HG02852 (cell line): ENCODE data around the gene CACNA2D2.
"Not testable (repeated sequence)": the region's sequence is repeated elsewhere in the genome, so short reads cannot be mapped to it uniquely, and the experiment has no call there.

Experiments used
- ATAC-seq: cut with Tn5 transposase; IDR thresholded peaks from one replicate; pipeline ENCODE4 v1.9.1; 2021; ENCODE audit warnings: mild to moderate bottlenecking, moderate library complexity; ENCODE audit not compliant: unreplicated experiment

CACNA2D2 gene

GRCh38 chr3:50530001-50530970 is 26.9 kb upstream of the CACNA2D2 start:
- no peak for ATAC-seq

- ATAC-seq, result no peak
These were observed 22.6 kb upstream of the CACNA2D2 start for GRCh38 chr3:50525987-50526386.

- ATAC-seq, result no peak
These were observed 21.9 kb upstream of the CACNA2D2 start for GRCh38 chr3:50525191-50525910.

DNA sequence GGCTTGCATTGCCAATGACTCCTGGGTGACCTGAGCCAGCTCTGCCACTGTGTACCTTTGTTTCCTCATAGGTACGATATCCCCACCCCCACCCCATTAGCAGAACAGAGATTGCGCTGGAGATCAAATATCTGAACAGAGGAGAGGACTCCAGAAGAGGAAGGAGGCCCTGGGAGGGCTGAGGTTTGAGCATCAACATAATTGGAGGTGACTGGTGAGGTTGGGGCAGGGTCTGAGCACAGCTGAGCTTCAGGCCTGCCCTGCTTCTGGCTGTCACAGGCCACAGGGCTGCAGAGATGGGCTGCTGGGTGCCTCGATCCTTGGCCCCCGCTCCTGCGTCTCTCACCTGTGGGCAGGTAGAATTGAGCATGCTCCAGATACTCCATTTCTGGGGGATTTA is 21.3 kb upstream of the CACNA2D2 start:
- ATAC-seq, result no peak

GRCh38 chr3:50523279-50523811 is 19.9 kb upstream of the CACNA2D2 start:
- ATAC-seq, result no peak

DNA sequence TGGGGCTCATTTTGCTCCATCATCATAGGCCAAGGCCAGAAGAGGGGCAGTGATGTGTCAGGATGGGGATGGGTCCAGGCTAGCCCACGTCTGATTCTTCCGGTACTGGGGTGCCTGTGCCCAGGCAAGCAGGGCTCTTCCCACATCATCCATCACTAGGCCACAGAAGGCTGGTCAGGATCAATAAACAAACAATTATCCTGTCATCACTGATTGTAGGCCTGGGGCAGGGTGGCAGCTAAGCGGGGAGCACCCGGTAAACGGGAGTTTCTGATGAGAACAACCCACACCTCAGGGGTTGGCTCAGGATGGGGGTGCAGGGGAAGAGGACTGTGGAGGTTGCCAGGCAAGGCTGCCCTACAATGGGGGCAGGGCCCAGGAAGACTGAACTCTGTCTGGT is 18.1 kb upstream of the CACNA2D2 start:
- no peak for ATAC-seq

- ATAC-seq, result no peak
These were observed 17.4 kb upstream of the CACNA2D2 start for GRCh38 chr3:50520849-50521248.

- peak; percentile 58 for ATAC-seq
These were observed 16.1 kb upstream of the CACNA2D2 start for GRCh38 chr3:50519471-50520089.

DNA sequence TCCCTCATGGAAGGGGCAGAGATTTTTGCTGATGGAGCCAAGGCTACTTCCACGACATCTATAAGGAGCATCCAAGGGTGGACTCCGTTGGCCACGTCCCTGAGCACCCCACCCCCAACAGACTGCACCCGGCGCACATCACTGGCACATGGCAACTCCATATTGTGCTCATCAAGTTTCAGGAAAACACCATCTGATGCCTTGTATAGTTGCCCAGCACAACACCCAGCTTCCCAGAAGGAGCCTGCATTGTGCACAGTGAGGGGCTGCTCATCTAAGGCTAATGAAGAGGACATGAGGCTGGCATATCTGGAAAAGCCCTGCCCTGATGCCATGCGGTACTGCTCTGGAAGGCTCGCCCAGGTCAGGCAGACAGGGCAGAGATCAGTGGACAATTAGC is 15.0 kb upstream of the CACNA2D2 start:
- ATAC-seq, result no peak

DNA sequence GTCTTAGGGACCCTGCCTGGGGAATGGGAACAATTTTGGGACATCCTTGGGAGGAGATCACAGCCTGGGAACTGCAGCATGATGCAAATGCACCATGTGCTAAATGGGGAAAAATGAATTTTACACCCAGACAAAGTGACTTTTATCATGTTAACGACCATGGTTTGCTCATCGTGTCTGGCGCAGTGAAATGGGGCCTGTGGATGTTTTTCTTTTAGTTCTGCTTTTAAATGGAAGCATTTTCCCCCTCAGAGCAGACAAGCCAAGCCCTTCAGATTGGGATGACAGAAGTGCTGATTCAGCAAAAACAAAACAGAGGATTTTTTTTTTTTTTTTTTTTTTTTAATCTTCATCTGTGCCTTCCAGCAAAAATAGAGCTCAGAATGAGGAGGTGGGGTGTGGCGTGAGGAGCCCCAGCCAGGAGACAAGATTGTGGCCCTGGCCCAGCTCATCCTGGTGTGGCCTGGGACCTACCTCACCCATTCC is 14.3 kb upstream of the CACNA2D2 start:
- ATAC-seq, result no peak

DNA sequence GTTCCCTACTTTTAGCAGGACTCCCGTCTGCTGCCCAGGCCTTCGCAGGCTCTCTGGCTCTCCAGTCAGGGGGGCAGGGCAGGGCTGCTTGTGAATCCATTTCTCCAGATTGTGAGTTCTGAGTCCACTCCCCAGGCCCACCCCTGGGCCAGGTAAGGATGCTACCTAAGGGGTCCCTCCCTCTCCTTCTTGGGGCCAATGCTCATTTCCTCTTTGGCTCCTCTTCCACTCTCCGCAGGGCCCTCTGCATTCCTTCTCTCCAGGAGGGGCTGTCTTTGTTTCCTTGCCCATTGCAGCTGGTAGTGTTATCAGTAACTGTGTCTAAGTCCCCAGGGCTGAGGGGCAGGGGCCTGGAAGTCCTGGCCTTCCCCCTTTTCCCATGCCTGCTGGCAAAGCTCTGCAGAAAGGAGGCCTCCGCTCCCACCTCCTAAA is 13.0 kb upstream of the CACNA2D2 start:
- no peak for ATAC-seq

- no peak for ATAC-seq
These were observed 12.4 kb upstream of the CACNA2D2 start for GRCh38 chr3:50515565-50516439.

DNA sequence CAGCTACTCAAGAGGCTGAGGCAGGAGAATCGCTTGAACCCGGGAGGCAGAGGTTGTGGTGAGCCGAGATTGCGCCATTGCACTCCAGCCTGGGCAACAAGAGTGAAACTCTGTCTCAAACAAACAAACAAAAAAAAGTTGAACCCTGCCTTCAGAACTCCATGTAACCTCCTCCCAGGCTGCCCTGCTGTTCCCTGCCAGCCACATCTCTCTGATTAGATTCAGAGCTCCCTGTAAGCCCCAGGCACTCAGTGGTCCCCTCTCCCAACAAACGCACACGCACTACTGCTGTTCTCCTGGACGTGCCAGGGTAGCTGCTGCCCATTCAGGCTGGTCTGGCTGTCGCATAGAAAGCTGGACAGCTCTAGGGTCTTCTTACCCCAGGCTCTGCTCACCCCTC is 9.5 kb upstream of the CACNA2D2 start:
- ATAC-seq, result not testable (repeated sequence)

- ATAC-seq, result no peak
These were observed 8.7 kb upstream of the CACNA2D2 start for GRCh38 chr3:50512131-50512530.

DNA sequence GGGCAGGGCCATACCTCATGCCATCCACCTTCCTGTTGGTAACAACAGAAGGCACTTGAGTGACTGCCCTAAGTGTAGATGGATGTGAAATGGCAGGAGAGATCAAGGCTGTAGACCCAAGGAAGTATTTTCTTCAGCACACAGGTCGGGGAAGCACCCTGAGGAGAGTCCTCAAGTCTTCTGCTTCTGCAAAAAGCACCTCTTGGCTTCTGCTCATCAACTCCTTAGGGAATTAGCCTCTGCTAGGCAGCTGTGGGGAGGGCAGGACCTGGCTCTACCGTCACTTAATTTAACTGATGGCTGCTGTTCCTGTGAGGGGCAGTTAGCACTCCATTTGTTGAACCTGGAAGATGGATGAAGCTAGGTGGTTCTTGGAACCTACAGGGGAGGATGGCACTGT is 6.9 kb upstream of the CACNA2D2 start:
- ATAC-seq, result no peak

- ATAC-seq, result no peak
These were observed 6.3 kb upstream of the CACNA2D2 start for GRCh38 chr3:50509715-50510114.

DNA sequence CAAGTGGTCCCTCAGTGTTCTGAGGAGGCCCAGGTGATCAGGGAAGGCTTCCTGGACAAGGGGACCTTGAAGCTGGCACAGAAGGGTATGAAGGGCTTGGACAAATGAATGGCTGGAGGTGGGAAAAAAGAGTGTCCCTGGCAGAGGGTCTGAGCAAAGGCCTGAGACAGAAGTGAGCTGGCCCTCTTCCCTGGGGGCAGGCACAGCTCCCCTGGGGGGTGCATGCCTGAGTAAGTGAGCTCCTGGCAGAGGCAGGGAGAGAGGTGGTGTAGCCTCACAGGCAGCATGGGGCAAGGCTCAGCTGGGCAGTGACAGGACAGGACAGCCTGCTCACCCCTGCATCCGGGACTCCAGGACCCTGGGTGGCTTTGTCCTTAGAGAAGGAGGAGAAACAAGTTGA is 5.4 kb upstream of the CACNA2D2 start:
- ATAC-seq, result no peak

GRCh38 chr3:50506169-50506568 is 2.7 kb upstream of the CACNA2D2 start:
- ATAC-seq, result no peak

GRCh38 chr3:50504681-50505080 is 1.2 kb upstream of the CACNA2D2 start:
- no peak for ATAC-seq
